Loucy (cell line): ENCODE data around the gene MIER2.

Experiments
- H2AFZ ChIP-seq: fragments of 200-600 bp; sonication (generic); 2 replicates; pipeline ENCODE4 v1.6.0; 2016; ENCODE audit warnings: antibody characterized with exemption, mild to moderate bottlenecking, low read length, moderate library complexity
- H3F3A ChIP-seq: fragments of 200-600 bp; 2 replicates; pipeline ENCODE4 v1.6.0; 2016; ENCODE audit warnings: antibody characterized with exemption, low read depth, mild to moderate bottlenecking
- H3K27me3 ChIP-seq: fragments of 200-600 bp; sonication (generic); 2 replicates; pipeline ENCODE4 v1.6.1; 2014; ENCODE audit warnings: low read length, mild to moderate bottlenecking; ENCODE audit not compliant: insufficient read depth, poor library complexity, severe bottlenecking
- H3K36me3 ChIP-seq: fragments of 200-600 bp; sonication (generic); 2 replicates; pipeline ENCODE4 v1.6.1; 2016; ENCODE audit warnings: low read length; ENCODE audit not compliant: insufficient read depth
- H3K4me1 ChIP-seq: fragments of 200-600 bp; sonication (generic); 2 replicates; pipeline ENCODE4 v1.5.1; 2014; ENCODE audit warnings: low read length, mild to moderate bottlenecking; ENCODE audit not compliant: insufficient read depth, poor library complexity, severe bottlenecking
- H3K4me2 ChIP-seq: fragments of 200-600 bp; sonication (generic); 2 replicates; pipeline ENCODE4 v1.6.0; 2014; ENCODE audit warnings: antibody characterized with exemption, low read length, low read depth, mild to moderate bottlenecking; ENCODE audit not compliant: poor library complexity, severe bottlenecking
- H3K4me3 ChIP-seq: fragments of 200-600 bp; sonication (generic); 2 replicates; pipeline ENCODE4 v1.5.1; 2014; ENCODE audit warnings: low read length, mild to moderate bottlenecking, mixed read lengths; ENCODE audit not compliant: poor library complexity, severe bottlenecking
- H3K79me2 ChIP-seq: fragments of 200-600 bp; sonication (generic); 2 replicates; pipeline ENCODE4 v1.6.1; 2014; ENCODE audit warnings: low read length; ENCODE audit not compliant: insufficient read depth
- H3K9ac ChIP-seq: fragments of 200-600 bp; sonication (generic); 2 replicates; pipeline ENCODE4 v1.6.0; 2014; ENCODE audit warnings: mild to moderate bottlenecking, low read depth, low read length, moderate library complexity; ENCODE audit not compliant: poor library complexity, severe bottlenecking
- H3K9me2 ChIP-seq: fragments of 200-600 bp; sonication (generic); replicated peaks from 2 replicates; pipeline ENCODE4 v1.6.1; 2016; ENCODE audit warnings: low read depth, low read length, mixed read lengths
- H3K9me3 ChIP-seq: fragments of 200-600 bp; sonication (generic); 2 replicates; pipeline ENCODE4 v1.6.1; 2014; ENCODE audit warnings: mild to moderate bottlenecking, antibody characterized with exemption, low read length, low read depth; ENCODE audit not compliant: insufficient read depth
- H4K20me1 ChIP-seq: fragments of 200-600 bp; sonication (generic); 2 replicates; pipeline ENCODE4 v1.6.0; 2014; ENCODE audit warnings: antibody characterized with exemption, low read length, mild to moderate bottlenecking; ENCODE audit not compliant: insufficient read depth, poor library complexity, severe bottlenecking
- EZH2phosphoT487 ChIP-seq: fragments of 200-600 bp; IDR thresholded peaks from 2 replicates; pipeline ENCODE4 v1.6.1; 2018; ENCODE audit warnings: antibody characterized with exemption, mild to moderate bottlenecking, moderate library complexity, borderline replicate concordance
- TF ChIP-seq, protein P1 (sequence below): fragments of 200-600 bp; sonication (generic); conservative IDR thresholded peaks from 2 replicates; pipeline ENCODE4 v1.5.1; 2014; ENCODE audit warnings: mild to moderate bottlenecking, antibody characterized with exemption, low read length

The MIER2 gene

DNA sequence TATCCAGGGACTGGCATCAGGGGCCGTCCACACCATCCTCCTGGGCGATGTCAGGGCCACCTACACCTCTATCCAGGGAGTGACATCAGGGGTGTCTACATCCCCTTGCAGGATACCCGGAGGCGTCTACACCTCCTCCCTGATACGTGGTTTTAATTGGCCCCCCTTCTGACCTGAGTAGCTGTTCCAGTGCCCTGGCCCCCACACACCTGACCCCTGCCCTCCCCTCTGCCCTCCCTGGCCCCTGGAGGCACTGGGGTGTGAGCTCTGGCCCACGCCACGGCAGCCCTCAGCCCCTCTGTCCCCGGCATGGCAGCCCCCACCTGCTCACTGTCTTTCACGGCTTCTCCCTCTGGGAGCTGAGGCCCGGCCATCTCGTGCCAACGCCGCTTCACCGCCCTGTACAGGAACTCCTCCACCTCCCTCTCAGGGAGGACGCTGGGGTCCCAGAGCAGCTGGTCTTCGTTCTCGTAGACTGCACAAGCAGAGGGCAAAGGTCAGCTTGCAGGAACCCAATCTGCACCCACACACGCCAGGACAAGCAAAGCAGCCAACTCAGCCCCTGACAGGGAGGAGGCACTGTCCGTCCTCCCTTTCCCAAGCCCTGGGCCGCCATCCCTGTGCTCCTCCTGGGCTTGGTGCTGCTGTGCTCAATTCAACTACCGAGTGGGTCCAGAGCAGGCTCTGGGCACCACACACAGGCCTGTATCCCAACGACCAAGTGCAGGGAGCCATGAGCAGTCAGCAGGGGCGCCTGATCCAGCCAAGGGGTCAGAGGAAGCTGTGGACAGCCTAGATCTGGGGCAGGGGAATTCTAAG lies 31.2 kb downstream of the MIER2 start:
- Histone ChIP-seq H3K79me2 (no peaks in the 10 kb centered on the region), H3K9ac (no peak overlapping the region), H3K4me2 (no peak overlapping the region), H4K20me1 (no peaks in the 10 kb centered on the region), H3K4me1 (no peaks in the 10 kb centered on the region), H3K27me3 (no peaks in the 10 kb centered on the region), H3K36me3 (peaks cover 22% of the 10 kb centered on the region; the same call in 1 of the 2 replicates), H3K9me3 (no peaks in the 10 kb centered on the region), H3K9me2 (no peaks in the 10 kb centered on the region), H3K4me3 (no peak overlapping the region), H2AFZ (no peak overlapping the region), H3F3A (no peaks in the 10 kb centered on the region)
- TF ChIP-seq, protein P1, sequence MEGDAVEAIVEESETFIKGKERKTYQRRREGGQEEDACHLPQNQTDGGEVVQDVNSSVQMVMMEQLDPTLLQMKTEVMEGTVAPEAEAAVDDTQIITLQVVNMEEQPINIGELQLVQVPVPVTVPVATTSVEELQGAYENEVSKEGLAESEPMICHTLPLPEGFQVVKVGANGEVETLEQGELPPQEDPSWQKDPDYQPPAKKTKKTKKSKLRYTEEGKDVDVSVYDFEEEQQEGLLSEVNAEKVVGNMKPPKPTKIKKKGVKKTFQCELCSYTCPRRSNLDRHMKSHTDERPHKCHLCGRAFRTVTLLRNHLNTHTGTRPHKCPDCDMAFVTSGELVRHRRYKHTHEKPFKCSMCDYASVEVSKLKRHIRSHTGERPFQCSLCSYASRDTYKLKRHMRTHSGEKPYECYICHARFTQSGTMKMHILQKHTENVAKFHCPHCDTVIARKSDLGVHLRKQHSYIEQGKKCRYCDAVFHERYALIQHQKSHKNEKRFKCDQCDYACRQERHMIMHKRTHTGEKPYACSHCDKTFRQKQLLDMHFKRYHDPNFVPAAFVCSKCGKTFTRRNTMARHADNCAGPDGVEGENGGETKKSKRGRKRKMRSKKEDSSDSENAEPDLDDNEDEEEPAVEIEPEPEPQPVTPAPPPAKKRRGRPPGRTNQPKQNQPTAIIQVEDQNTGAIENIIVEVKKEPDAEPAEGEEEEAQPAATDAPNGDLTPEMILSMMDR = no peak
- no peak for TF ChIP-seq EZH2phosphoT487

DNA sequence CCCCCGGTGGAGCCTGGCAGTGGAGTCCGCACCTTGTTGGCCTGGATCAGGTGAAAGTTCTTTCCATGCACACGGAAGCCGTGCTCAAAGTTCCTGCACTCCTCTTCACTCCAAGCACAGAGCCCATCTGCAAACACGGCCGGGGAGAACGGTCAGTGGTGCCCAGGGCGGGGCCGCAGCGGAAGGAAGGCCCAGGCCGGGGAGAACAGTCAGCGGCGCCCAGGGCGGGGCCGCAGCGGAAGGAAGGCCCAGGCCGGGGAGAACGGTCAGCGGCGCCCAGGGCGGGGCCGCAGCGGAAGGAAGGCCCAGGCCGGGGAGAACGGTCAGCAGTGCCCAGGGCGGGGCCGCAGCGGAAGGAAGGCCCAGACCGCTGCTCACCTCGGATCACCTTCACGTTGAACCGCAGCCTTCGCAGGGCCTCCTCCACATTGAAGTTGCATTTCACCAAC lies 32.8 kb downstream of the MIER2 start:
- Histone ChIP-seq H3K9ac (no peak overlapping the region), H4K20me1 (no peaks in the 10 kb centered on the region), H3K4me1 (no peaks in the 10 kb centered on the region), H3K9me3 (no peaks in the 10 kb centered on the region), H3K79me2 (no peaks in the 10 kb centered on the region), H3K9me2 (no peaks in the 10 kb centered on the region), H3K4me3 (no peak overlapping the region), H3K27me3 (no peaks in the 10 kb centered on the region), H3K4me2 (no peak overlapping the region), H3K36me3 (peaks cover 35% of the 10 kb centered on the region; the same call in 1 of the 2 replicates), H3F3A (no peaks in the 10 kb centered on the region), H2AFZ (no peak overlapping the region)
- TF ChIP-seq EZH2phosphoT487 = no peak
- TF ChIP-seq, protein P1 = no peak

DNA sequence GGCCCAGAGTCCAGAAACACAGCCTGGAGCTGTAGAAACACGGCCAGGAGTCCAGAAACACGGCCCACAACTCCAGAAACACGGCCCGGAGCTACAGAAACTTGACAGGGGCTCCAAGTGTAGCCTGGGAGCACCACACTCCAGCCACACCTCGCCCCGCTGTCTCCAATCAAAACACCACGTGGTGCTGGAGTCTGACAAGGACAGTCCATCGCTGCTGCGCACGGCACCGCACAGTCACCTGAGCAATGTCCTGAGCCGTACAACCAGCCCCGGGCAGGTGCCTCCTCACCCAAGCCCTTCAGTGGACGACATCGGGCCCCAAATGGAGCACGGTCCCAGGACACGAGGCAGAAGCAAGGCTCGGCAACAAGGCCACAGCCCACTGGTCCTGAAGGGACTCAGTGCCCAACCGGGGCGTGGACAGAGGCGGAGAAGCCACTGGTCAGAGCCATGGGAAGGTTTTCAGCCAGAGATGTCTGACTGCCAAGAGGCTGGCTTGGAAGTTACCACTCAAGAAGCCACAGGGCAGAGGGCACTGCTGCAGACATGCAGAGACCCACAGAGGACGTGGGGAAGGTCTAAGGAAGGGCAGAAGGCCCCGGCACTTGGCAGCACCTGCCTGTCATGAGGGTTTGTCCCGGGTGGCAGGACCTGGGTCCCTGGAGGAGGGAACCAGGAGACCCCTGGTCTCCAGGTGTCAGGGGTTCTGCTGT lies 33.7 kb downstream of the MIER2 start:
- H3K36me3 ChIP-seq = peaks cover 39% of the 10 kb centered on the region; the same call in 1 of the 2 replicates
- no peak overlapping the region for H2AFZ ChIP-seq
- no peaks in the 10 kb centered on the region for H3K79me2 ChIP-seq
- no peaks in the 10 kb centered on the region for H3K9me3 ChIP-seq
- no peaks in the 10 kb centered on the region for H3K4me1 ChIP-seq
- no peaks in the 10 kb centered on the region for H3K27me3 ChIP-seq
- no peak overlapping the region for H3K4me2 ChIP-seq
- no peaks in the 10 kb centered on the region for H3K9me2 ChIP-seq
- TF ChIP-seq EZH2phosphoT487 = no peak
- TF ChIP-seq, protein P1 = no peak
- no peak overlapping the region for H3K9ac ChIP-seq
- H4K20me1 ChIP-seq = no peaks in the 10 kb centered on the region
- H3F3A ChIP-seq = no peaks in the 10 kb centered on the region
- H3K4me3 ChIP-seq = no peak overlapping the region
